GM19467 (cell line): Measurements from ENCODE around the gene GRID1.

Source experiments
- ATAC-seq: cut with Tn5 transposase; IDR thresholded peaks from one replicate; pipeline ENCODE4 v1.9.1; 2021; ENCODE audit warnings: mild to moderate bottlenecking, moderate library complexity; ENCODE audit not compliant: unreplicated experiment

The GRID1 gene

GRCh38 chr10:85600026-85600743 lies 766.4 kb downstream of the GRID1 start:
- ATAC-seq, result no peak

- no peak for ATAC-seq
Observed at GRCh38 chr10:85599081-85599480, 767.5 kb downstream of the GRID1 start.

GRCh38 chr10:85598646-85599045 lies 767.9 kb downstream of the GRID1 start:
- ATAC-seq, result no peak

GRCh38 chr10:85597006-85597405 lies 769.6 kb downstream of the GRID1 start:
- no peak for ATAC-seq

GRCh38 chr10:85596389-85596788 lies 770.2 kb downstream of the GRID1 start:
- no peak for ATAC-seq

GRCh38 chr10:85594239-85594638 lies 772.4 kb downstream of the GRID1 start:
- no peak for ATAC-seq

- ATAC-seq, result no peak
Observed at GRCh38 chr10:85593226-85593772, 773.3 kb downstream of the GRID1 start.

- ATAC-seq, result no peak
Observed at GRCh38 chr10:85581371-85581770, 785.2 kb downstream of the GRID1 start.

GRCh38 chr10:85580585-85580984 lies 786.0 kb downstream of the GRID1 start:
- ATAC-seq, result no peak

GRCh38 chr10:85578860-85579259 lies 787.7 kb downstream of the GRID1 start:
- no peak for ATAC-seq

GRCh38 chr10:85575441-85575840 lies 791.2 kb downstream of the GRID1 start:
- no peak for ATAC-seq

GRCh38 chr10:85570871-85571270 lies 795.7 kb downstream of the GRID1 start:
- no peak for ATAC-seq

GRCh38 chr10:85565381-85565780 lies 801.2 kb downstream of the GRID1 start:
- ATAC-seq, result no peak

- no peak for ATAC-seq
Observed at GRCh38 chr10:85558533-85558932, 808.1 kb downstream of the GRID1 start.

GRCh38 chr10:85557706-85558105 lies 808.9 kb downstream of the GRID1 start:
- no peak for ATAC-seq

- no peak for ATAC-seq
Observed at GRCh38 chr10:85557077-85557476, 809.5 kb downstream of the GRID1 start.
